HepG2 (cell line): Measurements from ENCODE around the gene MFSD6. TPM values are rescaled to one million over a fixed set of nuclear protein-coding genes. Genes with fewer than 3 reads are reported as not detected.

Experiments
- ATAC-seq: fragments of 200-7000 bp; cut with Tn5 transposase; 3 replicates; pipeline ENCODE4 v1.9.1; 2020; ENCODE audit warnings: mild to moderate bottlenecking, moderate library complexity
- BruUV-seq: library from RNA; stranded (reverse); fragments of 400-500 nt; replicated peaks from 2 replicates; lab custom pipeline; 2021; lab: Mats Ljungman, UMichigan
- CTCF ChIA-PET: fragments of 300-600 bp; formaldehyde crosslinking; extraction: SDS; loops from one replicate; lab custom pipeline; 2021; ENCODE audit warnings: low total read pairs, inconsistent platforms, low intra/inter-chr PET ratio; lab: Yijun Ruan, JAX
- POLR2A ChIA-PET: fragments of 350-600 bp; sonication (Branson Sonifier 250); formaldehyde crosslinking; loops from one replicate; lab custom pipeline; 2020; ENCODE audit warnings: antibody characterized with exemption, inconsistent platforms; lab: Yijun Ruan, JAX
- DNase-seq: peaks from one replicate; pipeline ENCODE4 v3.0.0-alpha.2; 2015; ENCODE audit warnings: low spot score
- FAIRE-seq: peaks from 3 replicates; lab custom pipeline; 2011; peaks lifted over from hg19 to GRCh38; lab: Jason Lieb, UNC
- H2AFZ ChIP-seq: one replicate; pipeline ENCODE4 v1.6.1; 2011; ENCODE audit warnings: low read length, inconsistent platforms
- H3K27ac ChIP-seq: fragments of 300-600 bp; 3 replicates; pipeline ENCODE4 v1.8.0; 2011; ENCODE audit warnings: mixed run types, mild to moderate bottlenecking, mixed read lengths, low read length, inconsistent platforms; ENCODE audit not compliant: insufficient read depth; ENCODE audit errors: extremely low read length
- H3K27me3 ChIP-seq, 2 experiments: fragments of 200-600 bp in 1 of 2; 2 replicates in 1 of 2; 3 replicates in 1 of 2; pipeline versions ENCODE4 v1.6.0 to v1.8.0; 2011; ENCODE audit warnings: low read length in 2 of 2, mild to moderate bottlenecking in 2 of 2, moderate library complexity in 2 of 2, inconsistent platforms in 1 of 2; ENCODE audit not compliant: insufficient read depth in 2 of 2, control insufficient read depth in 1 of 2
- H3K36me3 ChIP-seq, 2 experiments: fragments of 200-600 bp in 1 of 2; replicated peaks in 1 of 2; 2 replicates in 1 of 2; 3 replicates in 1 of 2; pipeline versions ENCODE4 v1.5.1 to v1.8.0; 2011; ENCODE audit warnings: low read length in 2 of 2, inconsistent platforms in 1 of 2; ENCODE audit not compliant: insufficient read depth in 2 of 2, control insufficient read depth in 1 of 2
- H3K4me1 ChIP-seq: 2 replicates; pipeline ENCODE4 v1.5.1; 2012; ENCODE audit warnings: low read length, inconsistent platforms; ENCODE audit not compliant: insufficient read depth
- H3K4me2 ChIP-seq: 2 replicates; pipeline ENCODE4 v1.6.0; 2011; ENCODE audit warnings: low read depth, low read length, inconsistent platforms
- H3K4me3 ChIP-seq, 3 experiments: fragments of 200-600 bp in 1 of 3; sonication (generic), shearing (Covaris generic) in 1 of 3; replicated peaks in 1 of 3; 2 replicates each; pipeline ENCODE4 v1.5.1; 2011 to 2016; ENCODE audit warnings: low read length in 3 of 3, inconsistent platforms in 2 of 3, low read depth in 2 of 3, mild to moderate bottlenecking in 2 of 3, control low read depth in 1 of 3, mixed read lengths in 1 of 3; ENCODE audit not compliant: insufficient read depth in 1 of 3
- H3K79me2 ChIP-seq: one replicate; pipeline ENCODE4 v1.6.1; 2011; ENCODE audit warnings: low read length, inconsistent platforms; ENCODE audit not compliant: insufficient read depth
- H3K9ac ChIP-seq: 2 replicates; pipeline ENCODE4 v1.6.0; 2011; ENCODE audit warnings: mild to moderate bottlenecking, low read depth, low read length, inconsistent platforms; ENCODE audit not compliant: insufficient read depth
- H3K9me3 ChIP-seq: 2 replicates; pipeline ENCODE4 v1.5.1; 2012; ENCODE audit warnings: mild to moderate bottlenecking, low read length
- H4K20me1 ChIP-seq: 2 replicates; pipeline ENCODE4 v1.6.0; 2011; ENCODE audit warnings: inconsistent platforms, mild to moderate bottlenecking, low read length, moderate library complexity; ENCODE audit not compliant: insufficient read depth
- AFF4 ChIP-seq: sonication (generic); formaldehyde crosslinking; IDR thresholded peaks from 2 replicates; pipeline ENCODE4 v1.4.0; 2020; ENCODE audit warnings: missing genetic modification reagents
- KLF9 ChIP-seq: IDR thresholded peaks from 2 replicates; pipeline ENCODE4 v1.6.1; 2016; ENCODE audit warnings: low read depth
- NR3C1 ChIP-seq: sonication (generic); formaldehyde crosslinking; IDR thresholded peaks from 2 replicates; pipeline ENCODE4 v1.4.0; 2020; ENCODE audit warnings: missing genetic modification reagents
- POLR2AphosphoS2 ChIP-seq: IDR thresholded peaks from 2 replicates; pipeline ENCODE4 v1.6.1; 2011; ENCODE audit warnings: low read depth, low read length, improper control_type of control experiment
- POLR2AphosphoS5 ChIP-seq: IDR thresholded peaks from 2 replicates; pipeline ENCODE4 v1.6.1; 2012; ENCODE audit warnings: low read depth, low read length
- SOX13 ChIP-seq, 3 experiments: fragments of 450-650 bp in 1 of 3; sonication (generic) in 1 of 3; formaldehyde crosslinking in 1 of 3; IDR thresholded peaks in 2 of 3; conservative IDR thresholded peaks in 1 of 3; 2 replicates each; pipeline versions ENCODE4 v1.5.0 to v1.6.1; 2016 to 2020; ENCODE audit warnings: antibody characterized with exemption in 1 of 3, mild to moderate bottlenecking in 1 of 3, missing compliant biosample characterization in 1 of 3, missing genetic modification reagents in 1 of 3, moderate library complexity in 1 of 3
- TOE1 ChIP-seq: sonication (generic); formaldehyde crosslinking; IDR thresholded peaks from 2 replicates; pipeline ENCODE4 v1.4.0; 2020; ENCODE audit warnings: mild to moderate bottlenecking, missing genetic modification reagents
- ZNF207 ChIP-seq: fragments of 450-650 bp; IDR thresholded peaks from 2 replicates; pipeline ENCODE4 v1.6.1; 2016; ENCODE audit warnings: antibody characterized with exemption, borderline replicate concordance
- ZNF562 ChIP-seq: sonication (generic); formaldehyde crosslinking; IDR thresholded peaks from 2 replicates; pipeline ENCODE4 v1.8.0; 2022; ENCODE audit warnings: missing genetic modification reagents, borderline replicate concordance
- ZNF615 ChIP-seq: sonication (generic); formaldehyde crosslinking; IDR thresholded peaks from 2 replicates; pipeline ENCODE4 v1.5.0; 2020; ENCODE audit warnings: mild to moderate bottlenecking, missing genetic modification reagents, borderline replicate concordance
- ZNF749 ChIP-seq: sonication (generic); formaldehyde crosslinking; IDR thresholded peaks from 2 replicates; pipeline ENCODE4 v1.8.0; 2022; ENCODE audit warnings: mild to moderate bottlenecking, missing genetic modification reagents, moderate library complexity, borderline replicate concordance
- WGBS: methylation state at CpG from one replicate; pipeline ENCODE4 v1.1.6; 2017; ENCODE audit warnings: low lambda C conversion rate; 5-methylcytosine and 5-hydroxymethylcytosine counted together
- in situ Hi-C: cut with HindIII; loops from 2 replicates; pipeline ENCODE4 v1.10.0; 2017; ENCODE audit warnings: low pct_unique_long_range_greater_than_20kb; ENCODE audit not compliant: extremely low pct_ligation_motif_present
- intact Hi-C: fragments of 100-400 bp; cut with micrococcal nuclease; formaldehyde crosslinking; loops from one replicate; pipeline ENCODE4 v1.10.0; 2022; ENCODE audit not compliant: unreplicated experiment
- polyA plus RNA-seq, 8 experiments: library from polyadenylated mRNA; depleted of rRNA in 3 of 8; stranded (reverse) in 7 of 8; unstranded in 1 of 8; fragments of >200 nt; fragmentation: Illumina TruSeq in 4 of 8; extraction: Trizol in 4 of 8; gene quantifications; 2 replicates each; pipeline versions ENCODE4 v1.2.1 to v1.2.3, GENCODE V29; 2011 to 2016; ENCODE audit warnings: low read depth in 4 of 8, missing spikeins in 1 of 8, mixed read lengths in 1 of 8; ENCODE audit not compliant: insufficient read depth in 1 of 8
- total RNA-seq, 5 experiments: library from RNA; depleted of rRNA; stranded (reverse); fragments of >200 nt; fragmentation: Illumina TruSeq; extraction: Trizol; gene quantifications; 2 replicates each; pipeline ENCODE4 v1.2.3, GENCODE V29; 2016; ENCODE audit warnings: low read depth in 1 of 5
- TF ChIP-seq, protein P1 (sequence below): sonication (generic); formaldehyde crosslinking; IDR thresholded peaks from 2 replicates; pipeline ENCODE4 v1.4.0; 2020; ENCODE audit warnings: missing genetic modification reagents

The MFSD6 gene
- total and polyA plus RNA-seq, 2 of the 13 experiments (the other 11 are each of a cell fraction or from before 2014, with no cell fraction given), result 0.92 to 1.4 TPM

- CTCF ChIA-PET, result no interaction called here
- DNase-seq (no peak), FAIRE-seq (no peak), ATAC-seq (no peak)
- Histone ChIP-seq H3K9ac (no peak overlapping the region), H3K4me3 (no peak overlapping the region), H3K9me3 (no peaks in the 10 kb centered on the region), H3K79me2 (no peaks in the 10 kb centered on the region), H4K20me1 (no peaks in the 10 kb centered on the region), H3K27me3 (no peaks in the 10 kb centered on the region), H2AFZ (no peak overlapping the region), H3K4me1 (peaks cover 17% of the 10 kb centered on the region), H3K36me3 (no peaks in the 10 kb centered on the region), H3K27ac (no peak overlapping the region), H3K4me2 (no peak overlapping the region)
- POLR2A ChIA-PET, result no interaction called here
- 59% methylated on average over 1 of the region's 1 CpG for WGBS
- in situ Hi-C loops (no loop called here), intact Hi-C loops (no loop called here)
- BruUV-seq, result no TSS peak
- TF ChIP-seq ZNF562 (CRISPR knock-in tag), result no peak
- no peak for TF ChIP-seq NR3C1 (CRISPR knock-in tag)
- no peak for TF ChIP-seq KLF9 (CRISPR knock-in tag)
- TF ChIP-seq ZNF749, result no peak
- TF ChIP-seq POLR2AphosphoS5, result no peak
- no peak for TF ChIP-seq ZNF615 (CRISPR knock-in tag)
- TF ChIP-seq ZNF207, result no peak
- TF ChIP-seq AFF4 (CRISPR knock-in tag), result no peak
- no peak for TF ChIP-seq SOX13 (IDR thresholded peaks at IDR 0.05)
- no peak for TF ChIP-seq SOX13 (CRISPR knock-in tag; conservative IDR thresholded peaks at IDR 0.05 in 1 of 2, IDR thresholded peaks at IDR 0.05 in 1 of 2)
- no peak for TF ChIP-seq POLR2AphosphoS2
- TF ChIP-seq, protein P1, sequence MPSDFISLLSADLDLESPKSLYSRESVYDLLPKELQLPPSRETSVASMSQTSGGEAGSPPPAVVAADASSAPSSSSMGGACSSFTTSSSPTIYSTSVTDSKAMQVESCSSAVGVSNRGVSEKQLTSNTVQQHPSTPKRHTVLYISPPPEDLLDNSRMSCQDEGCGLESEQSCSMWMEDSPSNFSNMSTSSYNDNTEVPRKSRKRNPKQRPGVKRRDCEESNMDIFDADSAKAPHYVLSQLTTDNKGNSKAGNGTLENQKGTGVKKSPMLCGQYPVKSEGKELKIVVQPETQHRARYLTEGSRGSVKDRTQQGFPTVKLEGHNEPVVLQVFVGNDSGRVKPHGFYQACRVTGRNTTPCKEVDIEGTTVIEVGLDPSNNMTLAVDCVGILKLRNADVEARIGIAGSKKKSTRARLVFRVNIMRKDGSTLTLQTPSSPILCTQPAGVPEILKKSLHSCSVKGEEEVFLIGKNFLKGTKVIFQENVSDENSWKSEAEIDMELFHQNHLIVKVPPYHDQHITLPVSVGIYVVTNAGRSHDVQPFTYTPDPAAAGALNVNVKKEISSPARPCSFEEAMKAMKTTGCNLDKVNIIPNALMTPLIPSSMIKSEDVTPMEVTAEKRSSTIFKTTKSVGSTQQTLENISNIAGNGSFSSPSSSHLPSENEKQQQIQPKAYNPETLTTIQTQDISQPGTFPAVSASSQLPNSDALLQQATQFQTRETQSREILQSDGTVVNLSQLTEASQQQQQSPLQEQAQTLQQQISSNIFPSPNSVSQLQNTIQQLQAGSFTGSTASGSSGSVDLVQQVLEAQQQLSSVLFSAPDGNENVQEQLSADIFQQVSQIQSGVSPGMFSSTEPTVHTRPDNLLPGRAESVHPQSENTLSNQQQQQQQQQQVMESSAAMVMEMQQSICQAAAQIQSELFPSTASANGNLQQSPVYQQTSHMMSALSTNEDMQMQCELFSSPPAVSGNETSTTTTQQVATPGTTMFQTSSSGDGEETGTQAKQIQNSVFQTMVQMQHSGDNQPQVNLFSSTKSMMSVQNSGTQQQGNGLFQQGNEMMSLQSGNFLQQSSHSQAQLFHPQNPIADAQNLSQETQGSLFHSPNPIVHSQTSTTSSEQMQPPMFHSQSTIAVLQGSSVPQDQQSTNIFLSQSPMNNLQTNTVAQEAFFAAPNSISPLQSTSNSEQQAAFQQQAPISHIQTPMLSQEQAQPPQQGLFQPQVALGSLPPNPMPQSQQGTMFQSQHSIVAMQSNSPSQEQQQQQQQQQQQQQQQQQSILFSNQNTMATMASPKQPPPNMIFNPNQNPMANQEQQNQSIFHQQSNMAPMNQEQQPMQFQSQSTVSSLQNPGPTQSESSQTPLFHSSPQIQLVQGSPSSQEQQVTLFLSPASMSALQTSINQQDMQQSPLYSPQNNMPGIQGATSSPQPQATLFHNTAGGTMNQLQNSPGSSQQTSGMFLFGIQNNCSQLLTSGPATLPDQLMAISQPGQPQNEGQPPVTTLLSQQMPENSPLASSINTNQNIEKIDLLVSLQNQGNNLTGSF (CRISPR knock-in tag), result no peak
- no peak for TF ChIP-seq TOE1 (CRISPR knock-in tag)
Measured at GRCh38 chr2:190462611-190463010, 54.5 kb downstream of the MFSD6 start.
